HG02885 (cell line): Measurements from ENCODE around the gene NSF.

ENCODE experiments used
- ATAC-seq: cut with Tn5 transposase; IDR thresholded peaks from one replicate; pipeline ENCODE4 v1.9.1; 2021; ENCODE audit warnings: mild to moderate bottlenecking; ENCODE audit not compliant: unreplicated experiment, poor library complexity

The NSF gene

DNA sequence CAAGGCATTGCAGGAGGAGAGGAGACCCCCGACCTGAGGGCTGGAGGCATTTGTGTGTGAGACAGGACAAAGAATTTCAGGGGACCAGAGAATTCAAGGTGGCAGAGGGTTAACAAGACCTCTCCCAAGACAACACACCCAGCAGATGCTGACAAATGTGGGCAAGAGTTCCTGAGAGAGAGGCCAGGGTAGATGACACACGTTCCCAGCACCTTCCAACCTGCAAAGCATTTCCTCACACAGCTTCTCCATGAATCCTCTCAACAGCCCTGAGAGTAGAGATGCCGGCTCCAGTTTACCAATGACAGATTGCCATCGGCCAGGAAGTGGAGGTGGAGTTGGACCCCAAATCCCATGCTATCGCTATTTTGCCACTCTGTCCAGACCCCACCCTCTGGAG is 203.1 kb downstream of the NSF start:
- ATAC-seq: no peak

DNA sequence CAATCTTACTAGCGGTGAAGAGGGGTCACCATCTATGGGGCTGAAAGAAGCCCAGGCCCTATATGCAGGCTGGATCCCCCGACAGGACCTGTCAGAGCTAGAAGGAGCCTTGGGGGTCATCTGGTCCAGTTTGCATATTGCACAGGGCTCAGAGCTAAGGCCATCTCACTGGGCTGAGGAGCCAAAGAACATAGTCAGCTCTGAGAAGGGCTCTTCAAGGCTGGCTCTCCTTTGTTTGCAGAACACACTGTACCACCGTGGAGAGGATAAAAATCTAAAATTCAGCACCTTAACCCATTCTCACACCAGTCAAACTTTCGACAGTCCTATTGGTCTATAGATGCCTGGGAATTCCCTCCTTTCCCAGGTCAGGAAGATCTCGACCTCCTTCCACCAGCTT is 203.8 kb downstream of the NSF start:
- ATAC-seq: no peak

DNA sequence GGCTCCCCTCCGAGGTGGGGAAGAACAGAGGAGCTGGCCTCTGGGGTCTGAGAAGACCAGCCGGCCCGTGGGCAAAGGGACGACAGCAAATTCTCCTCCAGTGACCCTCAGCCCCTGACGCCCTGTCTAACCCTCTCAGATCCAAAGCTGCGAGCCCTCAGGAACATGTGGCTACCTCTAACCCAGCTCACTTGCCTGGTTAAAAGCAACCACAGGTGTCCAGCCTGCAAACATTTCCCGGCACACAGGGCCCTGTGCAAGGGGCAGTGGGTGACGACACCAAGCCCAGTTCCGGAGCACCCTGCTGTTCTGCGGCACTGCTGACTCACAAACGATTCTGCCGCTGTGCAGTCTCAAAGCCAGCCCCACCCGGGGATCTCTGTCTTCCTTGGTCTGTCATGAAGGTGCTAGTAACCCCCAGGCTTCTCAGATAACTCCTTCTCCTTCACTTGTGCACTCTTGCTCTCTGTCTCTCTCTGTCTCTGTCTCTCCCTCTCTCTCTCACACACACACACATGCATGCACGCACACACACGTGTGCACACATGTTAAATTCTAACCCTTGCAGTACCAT is 205.0 kb downstream of the NSF start:
- ATAC-seq: no peak

DNA sequence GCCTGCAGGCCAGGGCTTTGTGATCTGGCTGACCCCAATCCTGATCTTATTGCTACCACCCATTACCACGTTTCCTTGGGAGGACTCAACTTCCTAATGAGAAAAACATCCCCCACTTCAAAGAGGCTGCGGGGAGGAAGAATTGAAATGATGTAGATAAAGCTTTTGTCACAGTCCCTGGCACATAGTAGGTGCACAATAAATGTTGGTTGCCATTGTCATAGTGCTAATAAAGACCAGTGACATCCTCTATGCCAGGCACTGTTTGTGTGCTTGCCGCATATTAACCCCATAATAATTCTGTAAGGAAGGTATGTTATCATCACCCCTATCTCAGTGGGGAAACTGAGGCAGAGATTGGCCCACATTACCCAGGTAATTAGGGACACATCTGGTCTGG is 205.6 kb downstream of the NSF start:
- ATAC-seq: no peak

DNA sequence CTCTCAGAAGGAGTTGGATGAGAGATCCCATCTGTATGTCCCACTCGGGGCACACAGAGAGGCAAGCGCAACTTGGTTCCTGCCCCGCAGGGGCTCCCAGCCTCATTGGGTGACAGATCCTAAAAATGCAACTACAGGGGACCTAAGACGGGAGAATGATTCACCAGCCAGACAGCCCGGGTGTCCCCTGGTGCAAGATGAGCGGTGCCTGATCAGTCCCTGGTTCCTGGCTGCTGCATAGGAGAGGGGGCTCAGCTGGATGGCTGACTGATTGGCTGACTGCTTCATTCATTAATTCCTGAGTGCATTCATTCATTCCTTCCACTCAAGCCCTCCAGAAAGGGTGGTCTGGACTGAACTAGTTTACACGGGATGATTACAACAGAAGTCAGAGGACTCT is 206.1 kb downstream of the NSF start:
- ATAC-seq: no peak

DNA sequence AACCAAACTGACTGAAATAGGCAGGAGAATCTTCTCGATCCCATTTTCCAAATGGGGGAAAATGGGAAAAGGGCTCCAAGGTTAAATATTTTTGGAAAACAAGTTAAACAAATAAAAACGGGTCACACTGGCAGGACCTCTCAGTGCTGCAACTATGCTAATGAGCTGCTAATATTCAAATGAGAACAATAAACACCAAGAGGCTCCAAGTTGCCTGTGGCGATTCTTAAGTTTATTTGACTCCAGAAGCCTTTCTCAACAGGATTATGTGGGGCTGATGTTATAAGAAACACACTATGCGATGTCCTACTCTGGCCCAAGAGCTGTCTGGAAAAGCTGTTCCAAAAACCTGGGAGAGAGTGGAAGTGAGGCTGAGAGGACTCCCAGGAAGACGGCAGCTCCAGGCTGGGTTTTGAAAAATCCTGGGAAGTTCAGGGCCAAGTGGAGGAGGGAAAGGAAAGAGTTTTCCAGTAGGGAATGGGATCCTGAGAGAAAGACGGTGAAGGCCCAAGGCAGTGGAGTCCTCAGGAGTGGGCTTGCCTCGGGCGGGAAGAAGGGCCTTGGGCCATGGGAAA is 206.6 kb downstream of the NSF start:
- no peak for ATAC-seq

DNA sequence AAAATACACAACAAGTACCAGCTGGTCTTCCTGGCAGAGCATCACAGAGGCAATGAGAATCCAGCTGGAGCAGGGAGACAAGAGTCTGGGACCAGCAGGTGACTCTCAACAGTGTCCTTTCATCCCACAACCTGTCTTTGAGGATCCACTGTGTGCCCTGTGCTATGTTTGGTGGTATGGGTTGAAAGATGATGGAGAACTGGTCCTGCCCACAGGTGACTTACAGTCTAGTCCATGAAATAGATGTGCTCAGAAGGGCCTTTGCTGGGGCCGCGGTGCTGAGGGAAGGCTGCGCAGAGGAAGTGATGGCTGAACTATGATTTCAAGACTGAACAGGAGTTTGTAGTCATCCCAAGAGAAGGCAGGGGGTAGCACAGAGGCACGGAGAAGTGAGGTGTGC is 210.1 kb downstream of the NSF start:
- no peak for ATAC-seq

DNA sequence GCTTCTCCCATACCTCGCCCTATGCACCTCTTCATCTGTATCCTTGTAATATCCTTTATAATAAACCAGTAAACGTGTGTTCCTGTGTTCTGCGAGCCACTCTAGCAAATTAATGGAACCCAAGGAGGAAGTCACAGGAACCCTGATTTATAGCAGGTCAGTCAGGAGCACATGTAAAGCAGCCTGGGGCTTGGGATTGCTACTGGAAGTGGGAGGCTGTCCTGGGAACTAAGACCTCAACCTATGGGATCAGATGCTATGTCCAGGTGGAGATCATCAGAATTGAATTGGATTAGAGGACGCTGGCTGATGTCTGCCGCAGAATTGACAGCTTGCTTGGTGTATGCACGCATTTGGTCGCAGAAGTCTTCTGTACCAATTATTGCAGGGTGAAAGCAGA is 212.3 kb downstream of the NSF start:
- no peak for ATAC-seq

DNA sequence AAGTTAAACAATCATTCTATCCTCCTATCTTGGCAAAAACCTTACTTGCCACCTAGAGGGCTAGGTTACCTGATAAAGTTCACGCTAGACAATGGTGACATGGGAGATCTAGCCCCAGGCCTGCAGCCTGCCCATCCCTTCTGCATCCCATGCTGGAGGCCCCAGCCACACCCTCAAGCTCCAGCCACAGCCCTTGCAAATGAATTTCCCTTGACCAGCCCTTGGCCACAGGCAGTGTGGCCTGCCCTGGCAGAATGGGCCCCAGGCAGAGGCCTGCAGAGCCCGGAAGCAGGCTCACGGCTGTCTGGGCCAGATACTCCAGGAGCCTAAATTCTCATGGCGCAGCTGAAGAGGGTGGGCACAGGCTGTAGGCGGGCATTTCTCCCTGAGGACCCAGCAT is 213.1 kb downstream of the NSF start:
- no peak for ATAC-seq

DNA sequence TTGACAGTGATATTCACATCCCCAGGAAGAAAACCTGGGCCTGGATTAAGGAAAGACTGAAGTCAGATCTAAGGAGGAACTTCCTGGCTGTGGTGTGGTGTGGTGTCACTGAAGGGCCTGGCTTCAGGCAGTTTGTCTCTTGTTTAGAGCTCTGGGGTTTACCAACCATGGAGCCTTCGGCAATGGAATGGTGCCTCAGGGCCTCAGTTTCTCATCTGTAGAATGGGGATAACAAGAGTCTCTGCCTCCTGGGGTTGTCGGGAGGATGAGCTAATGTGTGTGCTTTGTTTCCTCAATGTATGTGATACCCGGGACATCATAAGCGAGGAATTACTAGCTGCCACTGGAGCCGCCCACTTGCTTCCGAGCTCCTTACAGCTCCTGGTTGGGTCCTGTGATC is 215.3 kb downstream of the NSF start:
- no peak for ATAC-seq
